RPMI8226 (cell line): ENCODE measurements around the gene PANX2.
"Not testable (repeated sequence)": the region's sequence is repeated elsewhere in the genome, so short reads cannot be mapped to it uniquely, and the experiment has no call there.

Experiments used
- DNase-seq: peaks from one replicate; pipeline ENCODE4 v3.0.0-alpha.2; 2015

Gene PANX2, protein sequence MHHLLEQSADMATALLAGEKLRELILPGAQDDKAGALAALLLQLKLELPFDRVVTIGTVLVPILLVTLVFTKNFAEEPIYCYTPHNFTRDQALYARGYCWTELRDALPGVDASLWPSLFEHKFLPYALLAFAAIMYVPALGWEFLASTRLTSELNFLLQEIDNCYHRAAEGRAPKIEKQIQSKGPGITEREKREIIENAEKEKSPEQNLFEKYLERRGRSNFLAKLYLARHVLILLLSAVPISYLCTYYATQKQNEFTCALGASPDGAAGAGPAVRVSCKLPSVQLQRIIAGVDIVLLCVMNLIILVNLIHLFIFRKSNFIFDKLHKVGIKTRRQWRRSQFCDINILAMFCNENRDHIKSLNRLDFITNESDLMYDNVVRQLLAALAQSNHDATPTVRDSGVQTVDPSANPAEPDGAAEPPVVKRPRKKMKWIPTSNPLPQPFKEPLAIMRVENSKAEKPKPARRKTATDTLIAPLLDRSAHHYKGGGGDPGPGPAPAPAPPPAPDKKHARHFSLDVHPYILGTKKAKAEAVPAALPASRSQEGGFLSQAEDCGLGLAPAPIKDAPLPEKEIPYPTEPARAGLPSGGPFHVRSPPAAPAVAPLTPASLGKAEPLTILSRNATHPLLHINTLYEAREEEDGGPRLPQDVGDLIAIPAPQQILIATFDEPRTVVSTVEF

DNA sequence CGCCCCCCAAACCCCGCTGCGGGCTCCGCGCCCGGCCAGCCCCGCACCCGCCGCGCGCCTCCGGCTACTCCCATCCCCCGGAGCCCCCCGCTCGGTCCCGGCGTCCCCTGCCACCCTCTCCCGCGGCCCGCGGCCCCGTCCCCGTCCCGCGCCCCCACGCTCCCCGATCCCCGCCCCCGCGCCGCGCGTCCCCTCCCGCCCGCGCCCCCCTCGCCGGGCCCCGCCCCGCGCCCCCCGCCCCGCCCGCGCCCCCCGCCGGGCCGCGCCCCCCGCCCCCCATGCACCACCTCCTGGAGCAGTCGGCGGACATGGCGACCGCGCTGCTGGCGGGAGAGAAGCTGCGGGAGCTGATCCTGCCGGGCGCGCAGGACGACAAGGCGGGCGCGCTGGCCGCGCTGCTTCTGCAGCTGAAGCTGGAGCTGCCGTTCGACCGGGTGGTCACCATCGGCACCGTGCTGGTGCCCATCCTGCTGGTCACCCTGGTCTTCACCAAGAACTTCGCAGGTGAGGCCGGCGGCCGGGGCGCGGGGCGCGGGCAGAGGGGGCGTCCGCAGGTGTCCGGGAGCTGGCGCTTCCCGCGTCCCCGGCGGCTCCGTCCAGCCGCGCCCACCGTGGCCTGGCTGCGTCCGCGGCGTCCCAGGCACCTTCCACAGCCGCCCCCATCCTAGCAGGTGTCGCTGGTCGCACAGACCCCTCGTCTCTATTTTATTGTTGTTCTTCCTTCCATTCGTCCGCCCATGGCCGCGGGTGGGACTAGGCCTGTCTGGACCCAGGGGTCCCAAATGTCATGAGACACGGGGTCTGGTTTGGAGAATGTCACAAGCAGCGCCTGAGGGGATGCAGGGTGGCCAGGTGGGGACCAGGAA is at the start of gene PANX2:
TSS of gene PANX2 (plus strand) at position 279 of the 866 bp plus-strand sequence. CDS start at position 279, 0 bp downstream.
- DNase-seq: no peak

DNA sequence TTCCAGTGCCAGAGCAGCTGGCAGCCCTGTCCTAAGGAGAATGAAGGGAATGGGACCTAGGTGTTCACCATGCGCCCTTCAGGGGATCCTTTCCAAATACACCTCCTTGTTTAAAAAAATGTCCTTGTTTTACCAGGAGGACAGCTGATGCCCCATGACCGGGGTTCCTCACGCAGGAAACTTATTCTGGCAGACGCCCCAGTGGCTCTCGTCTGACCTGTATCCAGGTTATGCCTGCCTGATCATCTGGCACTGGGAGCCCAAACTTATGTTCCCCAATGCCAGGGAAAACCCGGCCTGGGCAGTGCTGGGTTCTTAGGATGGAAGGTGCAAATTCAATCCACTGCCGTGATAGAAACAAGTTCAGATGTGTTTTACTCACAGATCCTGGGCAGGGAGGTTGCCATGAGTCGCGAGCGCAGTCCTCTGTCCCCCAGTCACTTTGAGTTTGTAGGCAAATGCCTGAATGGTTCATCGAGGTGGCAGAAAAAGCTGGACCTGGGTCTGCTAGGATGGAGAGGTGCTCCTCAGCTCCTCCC is 49.3 kb upstream of the PANX2 start:
- DNase-seq: no peak

DNA sequence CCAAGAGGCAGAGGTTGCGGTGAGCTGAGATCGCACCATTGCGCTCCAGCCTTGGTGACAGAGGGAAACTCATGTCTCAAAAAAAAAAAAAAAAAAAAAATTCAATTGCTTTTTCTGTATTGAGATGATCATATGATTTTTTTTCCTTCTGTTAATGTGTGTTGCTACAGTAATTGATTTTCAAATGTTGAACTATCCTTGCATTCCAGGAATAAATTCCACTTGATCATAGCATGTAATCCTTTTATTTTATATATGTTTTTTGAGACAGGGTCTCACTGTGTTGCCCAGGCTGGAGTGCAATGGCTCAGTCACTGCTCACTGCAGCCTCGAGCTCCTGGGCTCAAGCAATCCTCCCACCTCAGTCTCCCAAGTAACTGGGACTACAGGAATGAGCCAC is 47.4 kb upstream of the PANX2 start:
- DNase-seq: no peak

DNA sequence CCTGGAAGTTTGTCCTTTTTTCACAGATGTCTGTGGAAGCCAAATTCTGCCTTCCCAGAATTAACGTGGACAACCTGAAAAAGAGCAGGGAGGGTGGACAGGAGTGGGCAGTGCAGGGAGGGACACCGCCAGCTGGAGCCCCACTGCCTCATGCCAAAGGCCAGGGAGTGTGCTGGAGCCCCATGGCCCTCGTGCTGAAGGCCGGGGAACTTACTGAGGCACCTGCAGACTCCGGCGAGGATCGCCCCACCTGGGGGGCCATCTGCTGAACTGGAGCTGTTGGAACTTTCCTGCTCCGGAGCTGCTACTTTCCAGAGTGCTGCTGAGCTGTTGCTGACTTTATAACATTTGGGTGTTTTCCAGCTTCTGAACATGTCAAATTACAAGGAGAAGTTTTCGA is 45.5 kb upstream of the PANX2 start:
- no peak for DNase-seq

DNA sequence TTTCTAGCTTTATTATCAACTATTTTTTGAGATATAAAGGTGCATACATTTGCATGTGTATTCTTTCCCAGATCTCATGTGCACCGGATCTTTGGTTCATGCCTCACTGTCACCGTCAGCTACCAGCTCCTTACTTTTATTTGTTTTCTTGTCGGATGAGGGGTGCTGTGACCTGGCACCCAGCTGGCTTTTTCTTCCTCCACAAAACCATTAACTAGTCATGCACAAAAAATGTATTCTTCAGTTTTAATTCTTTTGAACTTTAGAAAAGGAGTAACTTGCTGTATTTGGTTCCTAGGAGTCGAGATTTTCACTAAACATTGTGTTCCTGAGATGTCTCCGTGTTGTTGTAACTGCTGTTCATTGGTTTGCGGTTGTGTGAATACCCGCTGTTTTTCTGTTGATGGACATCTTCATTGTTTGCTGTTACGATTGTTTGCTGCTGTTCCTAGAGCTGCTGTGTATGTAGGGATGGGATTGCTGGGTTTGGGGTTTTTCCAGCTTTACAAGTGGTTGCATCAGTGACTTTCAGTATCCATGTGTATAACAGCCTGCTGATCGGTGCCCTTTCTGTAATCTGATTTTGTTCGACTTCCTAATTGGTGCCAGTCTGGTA is 41.3 kb upstream of the PANX2 start:
- no peak for DNase-seq

DNA sequence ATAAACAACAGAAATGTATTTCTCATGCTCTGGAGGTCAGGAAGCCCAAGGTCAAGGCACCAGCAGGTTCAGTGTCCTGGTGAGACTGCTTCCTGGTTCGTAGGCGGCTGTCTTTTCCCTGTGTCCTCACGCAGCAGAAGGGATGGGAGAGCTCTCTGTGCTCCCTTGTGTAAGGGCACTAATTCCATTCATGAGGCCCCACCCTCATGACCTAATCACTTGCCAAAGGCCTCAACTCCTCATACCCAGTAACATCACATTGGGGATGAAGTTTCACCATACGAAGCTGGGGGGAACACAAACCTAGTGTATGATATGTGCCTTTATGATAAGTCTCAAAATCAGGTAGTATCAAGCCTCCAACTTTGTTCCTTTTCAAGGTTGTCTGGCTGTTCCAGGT is 38.6 kb upstream of the PANX2 start:
- DNase-seq: no peak

DNA sequence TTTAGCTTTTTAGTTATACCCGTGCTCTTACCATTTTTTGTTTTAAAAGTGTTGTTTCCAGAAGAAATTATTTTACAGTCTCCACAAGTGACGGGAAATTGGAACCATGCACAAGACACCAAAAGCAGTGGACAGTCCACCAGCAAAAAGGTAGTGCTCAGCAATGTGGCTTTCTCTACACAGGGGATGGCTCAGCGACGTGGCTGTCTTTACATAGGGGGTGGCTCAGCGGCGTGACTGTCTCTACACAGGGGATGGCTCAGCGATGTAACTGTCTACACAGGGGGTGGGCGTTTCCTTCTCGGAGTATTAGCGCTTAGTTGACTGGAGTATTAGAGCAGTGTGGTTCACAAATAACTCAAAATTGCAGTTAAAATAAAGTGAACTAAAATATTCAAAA is 36.0 kb upstream of the PANX2 start:
- no peak for DNase-seq

DNA sequence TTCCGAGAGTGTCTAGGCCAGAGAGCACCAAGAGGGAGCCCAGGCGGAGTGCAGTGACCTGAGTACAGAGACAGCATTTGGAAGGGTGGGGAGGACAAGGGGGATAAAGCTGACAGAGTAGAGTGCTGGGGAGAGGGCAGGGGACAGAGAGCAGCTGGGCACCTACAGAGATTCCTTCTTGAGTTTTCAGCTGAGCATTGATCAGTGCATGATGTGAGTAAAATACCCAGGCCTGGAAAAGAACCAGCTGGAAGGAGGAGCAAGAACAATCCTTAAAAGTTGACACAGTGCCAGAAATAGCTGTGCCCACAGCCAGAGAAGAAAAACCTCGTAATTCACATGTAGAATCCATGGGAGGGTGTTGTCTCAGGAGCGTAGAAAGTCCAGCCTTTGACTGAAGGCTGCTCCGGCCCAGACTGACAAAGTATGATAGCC is 33.9 kb upstream of the PANX2 start:
- DNase-seq: no peak

DNA sequence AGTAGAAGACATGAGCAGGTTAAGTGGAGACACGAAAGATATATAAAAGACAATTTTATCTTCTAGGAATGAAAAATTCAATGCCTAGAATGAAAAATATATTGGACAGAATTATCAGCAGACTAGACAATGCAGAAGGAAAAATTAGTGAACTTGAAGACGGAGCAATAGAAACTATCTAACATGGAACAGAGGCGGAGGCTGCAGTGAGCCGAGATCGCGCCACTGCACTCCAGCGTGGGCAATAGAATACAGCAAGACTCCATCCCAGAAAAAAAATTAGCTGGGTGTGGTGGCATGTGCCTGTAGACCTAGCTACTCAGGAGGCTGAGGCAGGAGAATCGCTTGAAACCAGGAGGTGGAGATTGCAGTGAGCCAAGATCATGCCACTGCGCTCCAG is 33.3 kb upstream of the PANX2 start:
- DNase-seq: not testable (repeated sequence)

DNA sequence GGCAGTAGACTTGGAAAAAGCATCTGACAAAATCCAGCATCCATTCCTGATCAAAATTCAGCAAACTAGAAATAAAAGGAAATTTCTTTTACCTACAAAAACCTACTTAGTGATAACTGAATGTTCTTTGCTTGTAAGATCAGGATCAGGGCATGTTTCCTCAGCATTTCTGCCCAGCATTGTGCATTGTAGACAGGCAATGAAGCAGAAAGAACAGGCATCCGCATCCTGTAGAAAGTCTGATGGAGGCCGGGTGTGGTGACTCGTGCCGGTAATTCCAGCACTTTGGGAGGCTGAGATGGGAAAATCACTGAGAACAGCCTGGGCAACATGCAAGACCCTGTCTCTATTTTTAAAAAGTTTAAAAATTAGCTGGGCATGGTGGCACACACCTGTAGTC is 32.5 kb upstream of the PANX2 start:
- DNase-seq: no peak

DNA sequence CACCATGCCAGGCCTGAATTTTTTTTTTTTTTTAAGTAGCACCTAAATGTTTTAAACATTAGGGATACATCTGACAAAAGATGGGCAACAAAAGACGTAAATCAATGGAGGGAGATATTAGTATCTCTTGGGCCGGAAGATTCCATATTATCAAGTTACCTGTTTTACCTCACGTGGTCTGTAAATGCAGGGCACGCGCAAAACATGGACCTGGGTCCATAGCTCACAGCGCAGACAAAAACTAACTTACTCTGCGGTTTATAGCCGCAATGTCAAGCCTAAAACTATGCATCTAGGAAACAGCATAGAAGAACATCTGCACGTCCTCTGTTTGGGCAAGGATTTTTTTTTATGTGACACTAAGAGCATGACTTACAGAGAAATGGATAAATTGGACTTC is 31.5 kb upstream of the PANX2 start:
- no peak for DNase-seq

DNA sequence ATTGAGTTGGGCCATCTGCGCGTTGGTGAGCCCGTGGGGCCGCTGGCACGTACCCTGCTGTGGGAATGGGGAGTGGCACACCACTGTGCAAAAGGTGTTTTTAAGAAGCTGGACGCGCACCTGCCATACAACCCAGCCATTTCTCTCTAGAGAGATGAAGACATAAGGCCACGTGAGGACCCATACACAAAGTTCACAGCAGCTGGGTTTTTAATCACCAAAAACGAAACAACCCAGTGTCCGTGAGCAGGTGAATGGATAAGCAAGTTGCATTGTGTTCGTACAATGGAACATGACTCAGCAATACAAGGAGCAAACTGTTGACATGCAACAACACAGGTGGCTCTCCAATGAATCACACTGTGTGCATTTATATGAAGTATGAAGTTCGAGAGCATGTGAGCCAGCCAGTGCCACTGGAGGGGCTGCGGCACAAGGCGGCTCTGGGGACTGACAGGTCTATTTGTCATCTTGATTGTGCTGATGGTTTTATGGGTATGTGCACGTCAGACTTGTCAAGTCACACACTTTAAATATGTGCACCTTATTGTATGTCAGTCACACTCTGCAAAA is 30.6 kb upstream of the PANX2 start:
- peak; percentile 94 for DNase-seq

DNA sequence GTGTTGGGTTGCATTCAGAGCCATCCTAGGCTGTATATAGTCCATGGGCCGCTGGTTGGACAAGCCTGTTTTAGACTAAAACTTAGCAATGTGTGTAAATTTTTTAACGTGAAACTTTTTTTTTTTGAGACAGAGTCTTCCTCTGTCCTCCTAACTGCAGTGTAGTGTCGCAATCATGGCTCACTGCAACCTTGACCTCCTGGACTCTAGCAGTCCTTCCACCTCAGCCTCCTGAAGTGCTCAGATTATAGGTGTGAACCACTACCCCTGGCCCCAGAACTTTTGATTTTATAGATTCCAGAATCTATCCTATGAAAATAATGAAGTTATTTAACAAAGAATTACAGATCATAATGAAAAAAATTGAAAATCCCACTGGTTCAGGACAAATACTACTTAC is 29.9 kb upstream of the PANX2 start:
- no peak for DNase-seq

DNA sequence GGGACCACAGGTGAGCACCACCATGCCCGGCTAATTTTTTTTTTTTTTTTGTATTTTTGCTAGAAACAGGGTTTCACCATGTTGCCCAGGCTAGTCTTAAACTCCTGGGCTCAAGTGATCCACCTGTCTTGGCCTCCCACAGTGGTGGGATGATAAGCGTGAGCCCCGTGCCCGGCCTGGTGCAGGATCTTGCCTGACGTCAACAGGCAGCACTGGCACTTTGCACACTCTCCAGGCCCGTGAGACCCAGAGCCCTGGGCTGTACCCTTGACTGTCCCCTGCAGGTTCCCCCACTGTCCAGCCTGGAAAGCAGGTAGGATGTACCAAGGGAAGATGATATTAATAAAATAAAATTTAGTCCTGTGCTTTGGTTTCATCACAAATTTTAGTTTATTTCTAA is 29.1 kb upstream of the PANX2 start:
- DNase-seq: no peak

DNA sequence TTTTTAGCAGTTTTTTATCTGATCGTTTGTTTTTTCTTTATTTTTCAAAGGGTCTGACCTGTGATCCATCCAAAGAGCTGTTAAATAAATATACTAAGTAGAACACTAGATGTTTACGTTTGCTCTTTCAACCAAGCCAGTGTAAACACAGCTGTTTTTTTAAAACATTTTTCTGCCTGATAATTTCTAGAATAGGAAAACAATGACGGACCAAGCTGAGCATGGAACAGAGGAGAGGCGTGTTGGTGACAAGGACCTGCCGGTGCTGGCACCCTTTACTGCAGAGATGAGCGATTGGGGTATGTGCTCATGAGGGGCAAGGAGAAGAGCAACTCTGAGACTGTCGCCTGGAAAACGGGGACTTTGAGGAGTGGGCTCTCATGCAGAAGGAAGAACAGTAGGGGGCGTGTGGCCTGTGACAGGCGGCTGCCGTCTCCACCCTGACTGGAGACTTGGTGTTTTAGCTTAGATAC is 28.6 kb upstream of the PANX2 start:
- DNase-seq: no peak

DNA sequence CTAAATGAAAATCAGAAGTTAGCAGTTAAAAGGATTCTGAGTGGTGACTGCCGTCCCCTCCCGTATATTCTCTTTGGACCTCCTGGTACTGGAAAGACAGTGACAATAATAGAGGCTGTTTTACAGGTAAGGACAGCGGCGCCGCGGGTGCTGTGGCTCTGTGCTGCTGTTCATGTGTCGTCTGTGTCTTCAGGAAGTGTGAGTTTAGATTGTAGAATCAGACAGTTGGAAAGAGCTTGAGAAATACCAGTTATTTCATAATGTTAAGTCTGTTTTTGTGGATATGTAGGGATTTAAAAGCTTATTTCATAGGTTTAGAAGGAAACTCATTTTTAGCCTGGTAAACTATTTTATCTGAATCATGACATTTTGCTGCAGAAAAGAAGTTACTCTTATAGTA is 27.4 kb upstream of the PANX2 start:
- DNase-seq: no peak

DNA sequence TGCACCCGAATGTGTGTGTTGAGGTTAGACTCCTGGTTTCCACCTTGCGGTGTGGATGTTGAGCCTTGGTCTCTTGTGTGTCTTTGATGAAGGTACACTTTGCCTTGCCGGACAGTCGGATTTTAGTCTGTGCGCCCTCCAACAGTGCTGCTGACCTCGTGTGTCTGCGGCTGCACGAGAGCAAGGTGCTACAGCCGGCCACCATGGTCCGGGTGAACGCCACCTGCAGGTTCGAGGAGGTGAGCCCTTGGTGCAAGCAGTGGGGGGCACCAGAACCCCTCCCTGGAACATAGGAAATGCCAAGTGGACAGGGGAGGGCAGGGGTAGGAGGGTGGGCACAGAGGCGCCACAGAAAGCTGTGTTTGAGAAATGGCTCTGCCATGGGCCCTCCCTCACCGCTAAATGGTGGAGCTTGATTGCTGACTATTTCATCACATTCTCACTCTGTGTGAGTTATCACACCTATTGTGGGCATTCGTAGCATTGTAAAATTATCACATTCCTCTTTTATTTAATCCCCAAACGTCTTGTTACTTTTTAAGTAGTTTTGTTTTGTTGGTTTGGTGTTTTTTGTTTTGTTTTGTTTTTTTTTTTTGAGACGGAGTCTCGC is 26.4 kb upstream of the PANX2 start:
- no peak for DNase-seq

DNA sequence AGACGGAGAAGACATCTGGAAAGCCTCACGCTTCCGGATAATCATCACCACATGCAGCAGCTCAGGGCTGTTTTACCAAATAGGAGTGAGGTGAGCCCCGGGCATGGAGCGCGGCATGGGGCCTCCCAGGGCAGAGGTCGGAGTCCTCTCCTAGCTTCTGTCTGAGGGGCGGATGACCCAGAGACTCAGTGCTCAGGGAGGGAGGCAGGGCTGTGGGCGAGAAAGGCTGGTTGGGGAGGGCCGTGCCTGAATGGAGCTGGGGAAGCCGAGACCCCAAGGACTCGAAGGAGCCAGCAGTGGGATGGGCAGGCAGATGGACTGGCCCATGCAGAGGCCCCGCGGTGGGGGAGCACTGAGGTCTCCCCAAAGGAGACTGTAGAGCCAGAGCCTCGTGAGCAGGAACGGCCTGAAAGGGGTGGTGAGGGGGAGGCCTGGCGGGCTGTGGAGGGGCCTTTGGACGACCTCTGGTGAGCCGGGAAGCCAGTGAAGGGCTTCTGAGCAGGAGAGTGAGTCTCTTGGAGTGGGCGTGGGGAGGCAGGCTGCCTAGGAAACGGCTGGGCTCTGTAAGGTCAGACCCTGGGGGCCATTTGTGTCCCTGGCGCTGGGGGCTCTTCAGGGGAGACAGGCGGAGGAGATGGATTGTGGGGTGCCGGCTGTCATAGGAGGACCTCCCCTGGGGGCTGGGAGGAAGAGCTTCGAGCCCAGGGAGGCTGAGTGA is 24.7 kb upstream of the PANX2 start:
- no peak for DNase-seq

DNA sequence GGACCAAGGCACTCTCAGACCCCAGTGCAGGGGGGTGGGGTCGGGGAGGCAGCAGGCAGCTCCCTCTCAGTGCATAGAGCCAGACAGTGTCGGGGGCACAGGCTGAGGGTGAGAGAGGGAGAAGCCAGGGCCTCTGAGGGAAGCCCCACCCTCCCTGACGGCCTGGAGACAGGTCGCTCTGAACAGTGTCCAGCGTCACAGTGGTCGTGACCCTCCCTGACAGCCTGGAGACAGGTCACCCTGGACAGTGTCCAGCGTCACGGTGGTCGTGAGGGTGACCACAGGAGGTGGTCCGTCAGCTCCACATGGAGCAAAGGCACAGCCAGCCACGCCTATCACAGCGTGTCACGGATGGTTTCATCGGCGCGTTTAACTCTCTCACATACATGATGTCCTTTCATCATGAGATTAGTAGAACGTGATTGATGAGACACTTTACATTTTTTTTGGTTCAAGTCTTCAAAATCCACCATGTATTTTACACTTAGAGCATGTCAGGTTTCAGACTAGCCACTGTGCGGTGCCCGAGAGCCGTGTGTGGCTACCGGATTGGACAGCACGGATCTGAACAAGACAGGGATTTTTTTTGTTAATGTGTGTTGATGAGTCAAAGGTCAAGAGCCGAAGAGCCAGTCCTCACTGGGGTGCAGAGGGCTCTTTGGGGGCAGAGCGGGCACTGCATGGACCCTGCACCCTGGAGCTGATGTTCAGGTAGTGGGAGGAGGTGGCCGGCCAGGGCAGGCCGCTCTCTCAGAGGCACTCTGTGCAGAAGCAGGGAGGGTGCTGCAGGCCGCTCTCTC is 23.9 kb upstream of the PANX2 start:
- DNase-seq: peak; percentile 77
